GM19035 (cell line): Measurements from ENCODE around the gene ZMIZ2.
"Not testable (repeated sequence)": the region's sequence is repeated elsewhere in the genome, so short reads cannot be mapped to it uniquely, and the experiment has no call there.

Experiments
- ATAC-seq: cut with Tn5 transposase; IDR thresholded peaks from one replicate; pipeline ENCODE4 v1.9.1; 2021; ENCODE audit not compliant: unreplicated experiment

The ZMIZ2 gene, protein sequence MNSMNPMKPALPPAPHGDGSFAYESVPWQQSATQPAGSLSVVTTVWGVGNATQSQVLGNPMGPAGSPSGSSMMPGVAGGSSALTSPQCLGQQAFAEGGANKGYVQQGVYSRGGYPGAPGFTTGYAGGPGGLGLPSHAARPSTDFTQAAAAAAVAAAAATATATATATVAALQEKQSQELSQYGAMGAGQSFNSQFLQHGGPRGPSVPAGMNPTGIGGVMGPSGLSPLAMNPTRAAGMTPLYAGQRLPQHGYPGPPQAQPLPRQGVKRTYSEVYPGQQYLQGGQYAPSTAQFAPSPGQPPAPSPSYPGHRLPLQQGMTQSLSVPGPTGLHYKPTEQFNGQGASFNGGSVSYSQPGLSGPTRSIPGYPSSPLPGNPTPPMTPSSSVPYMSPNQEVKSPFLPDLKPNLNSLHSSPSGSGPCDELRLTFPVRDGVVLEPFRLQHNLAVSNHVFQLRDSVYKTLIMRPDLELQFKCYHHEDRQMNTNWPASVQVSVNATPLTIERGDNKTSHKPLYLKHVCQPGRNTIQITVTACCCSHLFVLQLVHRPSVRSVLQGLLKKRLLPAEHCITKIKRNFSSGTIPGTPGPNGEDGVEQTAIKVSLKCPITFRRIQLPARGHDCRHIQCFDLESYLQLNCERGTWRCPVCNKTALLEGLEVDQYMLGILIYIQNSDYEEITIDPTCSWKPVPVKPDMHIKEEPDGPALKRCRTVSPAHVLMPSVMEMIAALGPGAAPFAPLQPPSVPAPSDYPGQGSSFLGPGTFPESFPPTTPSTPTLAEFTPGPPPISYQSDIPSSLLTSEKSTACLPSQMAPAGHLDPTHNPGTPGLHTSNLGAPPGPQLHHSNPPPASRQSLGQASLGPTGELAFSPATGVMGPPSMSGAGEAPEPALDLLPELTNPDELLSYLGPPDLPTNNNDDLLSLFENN

DNA sequence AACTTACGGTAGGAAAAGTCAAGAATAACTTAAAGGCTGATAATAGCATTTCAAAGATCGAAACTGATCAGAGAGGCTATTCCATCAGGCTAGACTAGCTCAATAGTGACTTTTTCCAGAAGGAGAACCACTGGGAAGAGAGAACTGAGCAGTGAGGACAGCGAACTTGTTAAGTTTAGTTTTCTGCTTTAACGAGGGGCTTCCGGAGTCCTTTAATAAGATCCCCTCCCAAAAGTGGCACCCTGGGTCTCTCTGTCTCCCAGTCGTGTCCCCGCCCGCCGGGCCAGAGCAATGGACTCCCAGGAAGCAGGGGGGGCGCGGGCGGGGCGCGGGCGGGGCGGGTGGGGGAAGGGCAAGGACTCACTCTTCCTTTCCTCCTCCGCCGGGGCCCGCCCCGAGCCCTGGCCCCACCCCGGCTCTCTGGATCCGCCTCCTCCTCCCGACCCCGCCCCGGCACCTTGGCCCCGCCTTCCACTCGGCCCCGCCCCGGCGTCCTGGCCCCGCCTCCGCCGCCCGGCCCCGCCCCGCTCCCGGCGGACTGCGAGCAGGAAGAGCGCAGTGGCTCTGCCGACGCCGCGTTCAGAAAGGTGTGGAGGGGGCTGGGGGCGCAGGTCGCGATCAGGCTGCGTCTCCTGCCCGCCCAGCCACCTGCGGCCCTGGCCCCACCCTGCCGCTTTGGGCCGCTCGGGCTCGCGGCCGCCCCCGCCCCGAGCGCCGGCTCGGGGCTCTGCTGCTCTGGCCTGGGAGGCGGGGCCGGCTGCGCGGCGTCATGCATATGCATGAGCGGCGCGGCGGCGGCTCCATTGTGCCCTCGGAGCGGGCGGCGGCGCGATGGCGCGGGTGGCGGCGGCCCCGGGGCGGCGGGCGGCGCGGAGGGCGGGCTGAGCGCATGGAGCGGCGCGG is at the start of gene ZMIZ2:
Gene ZMIZ2, plus strand, starts transcription at position 803 of the 903 bp plus-strand sequence. CDS start 7,403 bp downstream, outside the sequence.
- ATAC-seq = peak; percentile 72

DNA sequence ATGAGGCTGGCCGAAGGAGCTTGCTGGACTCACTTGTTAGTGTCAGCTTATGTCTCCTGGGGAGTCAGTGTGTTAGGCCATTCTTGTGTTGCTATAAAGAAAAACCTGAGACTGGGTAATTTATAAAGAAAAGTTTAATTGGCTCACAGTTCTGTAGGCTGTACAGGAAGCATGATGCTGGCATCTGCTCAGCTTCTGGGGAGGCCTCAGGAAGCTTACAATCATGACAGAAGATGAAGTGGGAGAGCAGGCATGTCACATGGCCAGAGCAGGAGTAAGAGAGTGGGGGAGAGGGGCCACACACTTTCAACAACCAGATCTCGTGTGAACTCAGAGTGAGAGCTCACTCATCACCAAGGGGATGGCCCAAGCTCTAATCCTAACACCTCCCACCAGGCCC is 49.0 kb upstream of the ZMIZ2 start:
- ATAC-seq = not testable (repeated sequence)

DNA sequence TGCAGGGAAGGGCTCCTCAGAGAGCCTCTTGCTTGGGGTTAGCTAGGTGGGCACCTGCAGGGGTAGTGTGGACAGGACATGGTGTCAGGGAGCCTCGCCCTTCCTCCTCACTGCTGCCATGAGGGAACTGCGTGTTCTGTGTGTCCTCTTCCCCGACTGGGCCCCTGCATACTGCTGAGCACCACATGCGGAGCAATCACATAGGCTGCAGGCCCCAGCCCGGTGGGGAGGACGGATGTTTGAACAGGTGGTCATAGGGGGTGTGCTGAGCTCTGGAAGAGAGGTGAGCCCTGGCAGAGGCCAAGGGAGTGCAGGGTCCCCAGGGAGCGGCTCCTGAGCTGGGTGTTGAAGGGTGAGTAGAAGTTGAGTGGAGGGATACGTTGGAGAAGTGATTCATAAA is 48.3 kb upstream of the ZMIZ2 start:
- no peak for ATAC-seq

DNA sequence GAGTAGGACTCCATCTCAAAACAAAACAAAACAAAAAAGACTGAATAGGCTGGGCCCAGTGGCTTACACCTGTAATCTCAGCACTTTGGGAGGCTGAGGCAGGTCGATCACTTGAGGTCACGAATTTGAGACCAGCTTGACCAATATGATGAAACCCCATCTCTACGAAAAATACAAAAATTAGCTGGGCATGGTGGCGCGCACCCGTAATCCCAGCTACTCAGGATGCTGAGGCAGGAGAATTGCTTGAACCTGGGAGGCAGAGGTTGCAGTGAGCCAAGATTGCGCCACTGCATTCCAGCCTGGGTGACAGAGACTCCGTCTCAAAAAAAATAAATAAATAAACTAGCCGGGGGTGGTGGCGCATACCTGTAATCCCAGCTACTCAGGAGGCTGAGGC is 45.3 kb upstream of the ZMIZ2 start:
- ATAC-seq = not testable (repeated sequence)

DNA sequence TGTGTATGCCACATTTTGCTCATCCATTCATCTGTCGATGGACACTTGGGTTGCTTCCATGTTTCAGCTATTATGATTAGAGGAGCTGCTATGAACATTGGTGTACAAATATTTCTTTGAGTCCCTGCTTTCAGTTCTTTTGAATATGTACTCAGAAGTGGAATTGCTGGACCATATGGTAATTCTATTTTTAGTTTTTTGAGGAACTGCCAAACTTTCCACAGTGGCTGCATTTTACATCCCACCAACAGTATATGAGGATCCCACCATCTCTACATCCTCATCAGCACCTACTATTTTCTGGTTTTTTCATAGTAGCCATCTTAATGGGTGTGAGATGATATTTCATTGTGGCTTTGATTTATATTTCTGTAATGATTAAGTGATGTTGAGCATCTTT is 44.7 kb upstream of the ZMIZ2 start:
- ATAC-seq = no peak

DNA sequence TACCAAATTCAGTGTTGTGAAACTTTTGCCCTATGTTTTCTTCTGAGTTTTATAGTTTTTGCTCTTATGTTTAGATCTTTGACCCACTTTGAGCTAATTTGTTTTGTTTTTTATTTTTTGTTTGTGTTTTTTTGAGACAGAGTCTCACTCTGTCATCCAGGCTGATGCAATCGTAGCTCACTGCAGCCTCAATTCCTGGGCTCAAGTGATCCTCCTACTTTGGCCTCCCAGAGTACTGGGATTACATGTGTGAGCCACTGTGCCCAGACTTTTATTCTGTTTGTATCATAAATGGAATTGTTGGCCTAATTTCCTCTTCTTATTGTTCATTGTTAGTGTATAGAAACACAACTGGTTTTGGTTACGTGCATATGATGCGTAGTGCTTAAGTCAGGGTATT is 43.2 kb upstream of the ZMIZ2 start:
- ATAC-seq = no peak

DNA sequence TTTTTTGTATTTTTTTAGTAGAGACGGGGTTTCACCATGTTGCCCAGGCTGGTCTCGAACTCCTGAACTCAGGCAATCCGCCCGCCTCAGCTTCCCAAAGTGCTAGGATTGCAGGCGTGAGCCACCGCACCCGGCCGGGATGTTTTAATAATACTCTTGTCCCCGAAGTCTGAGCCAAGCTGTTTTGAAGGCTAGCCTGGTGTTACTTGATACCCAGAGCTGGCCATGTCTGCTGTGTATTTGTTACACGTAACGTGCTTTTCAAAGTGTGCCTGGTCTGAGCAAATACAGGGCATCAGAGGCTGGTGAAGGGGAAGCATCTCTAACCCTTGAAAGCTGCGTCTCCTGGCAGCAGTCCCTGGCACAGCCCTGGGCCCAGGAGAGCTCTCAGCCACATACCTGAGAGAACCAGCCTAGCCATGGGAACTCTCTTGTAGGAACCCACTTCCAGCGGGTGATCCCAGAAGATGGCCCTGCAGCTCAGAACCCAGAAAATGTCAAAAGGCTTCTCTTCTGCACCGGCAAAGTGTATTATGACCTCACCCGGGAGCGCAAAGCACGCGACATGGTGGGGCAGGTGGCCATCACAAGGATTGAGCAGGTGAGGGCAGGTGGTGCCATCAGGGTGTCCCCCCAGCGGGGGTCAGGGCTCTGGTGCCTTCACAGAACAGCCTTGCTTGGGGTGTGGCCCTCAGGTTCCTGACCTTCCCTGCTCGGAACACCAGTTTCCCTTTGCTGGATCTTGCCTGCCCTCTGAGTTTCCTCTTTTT is 41.7 kb upstream of the ZMIZ2 start:
- no peak for ATAC-seq

DNA sequence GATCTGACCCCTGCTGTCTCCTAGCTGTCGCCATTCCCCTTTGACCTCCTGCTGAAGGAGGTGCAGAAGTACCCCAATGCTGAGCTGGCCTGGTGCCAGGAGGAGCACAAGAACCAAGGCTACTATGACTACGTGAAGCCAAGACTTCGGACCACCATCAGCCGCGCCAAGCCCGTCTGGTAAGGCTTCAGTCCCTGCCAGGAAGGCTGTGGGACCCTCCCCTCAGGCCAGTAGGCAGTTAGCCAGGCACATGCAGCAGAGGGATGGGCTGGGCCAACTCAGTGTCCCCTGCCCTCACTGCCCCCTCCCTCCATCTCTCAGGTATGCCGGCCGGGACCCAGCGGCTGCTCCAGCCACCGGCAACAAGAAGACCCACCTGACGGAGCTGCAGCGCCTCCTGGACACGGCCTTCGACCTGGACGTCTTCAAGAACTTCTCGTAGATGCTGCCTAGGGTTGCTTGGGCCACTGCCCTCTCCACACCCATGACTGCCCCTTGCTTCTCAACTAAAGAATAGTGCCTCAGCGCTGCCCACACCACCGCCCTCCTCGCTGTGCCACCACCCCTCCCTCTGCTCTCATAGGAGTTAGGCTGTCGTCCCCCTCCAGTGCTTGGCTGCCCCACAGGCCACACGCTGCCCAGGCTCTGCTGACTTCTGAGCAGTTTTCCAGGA is 41.0 kb upstream of the ZMIZ2 start:
- ATAC-seq = no peak

DNA sequence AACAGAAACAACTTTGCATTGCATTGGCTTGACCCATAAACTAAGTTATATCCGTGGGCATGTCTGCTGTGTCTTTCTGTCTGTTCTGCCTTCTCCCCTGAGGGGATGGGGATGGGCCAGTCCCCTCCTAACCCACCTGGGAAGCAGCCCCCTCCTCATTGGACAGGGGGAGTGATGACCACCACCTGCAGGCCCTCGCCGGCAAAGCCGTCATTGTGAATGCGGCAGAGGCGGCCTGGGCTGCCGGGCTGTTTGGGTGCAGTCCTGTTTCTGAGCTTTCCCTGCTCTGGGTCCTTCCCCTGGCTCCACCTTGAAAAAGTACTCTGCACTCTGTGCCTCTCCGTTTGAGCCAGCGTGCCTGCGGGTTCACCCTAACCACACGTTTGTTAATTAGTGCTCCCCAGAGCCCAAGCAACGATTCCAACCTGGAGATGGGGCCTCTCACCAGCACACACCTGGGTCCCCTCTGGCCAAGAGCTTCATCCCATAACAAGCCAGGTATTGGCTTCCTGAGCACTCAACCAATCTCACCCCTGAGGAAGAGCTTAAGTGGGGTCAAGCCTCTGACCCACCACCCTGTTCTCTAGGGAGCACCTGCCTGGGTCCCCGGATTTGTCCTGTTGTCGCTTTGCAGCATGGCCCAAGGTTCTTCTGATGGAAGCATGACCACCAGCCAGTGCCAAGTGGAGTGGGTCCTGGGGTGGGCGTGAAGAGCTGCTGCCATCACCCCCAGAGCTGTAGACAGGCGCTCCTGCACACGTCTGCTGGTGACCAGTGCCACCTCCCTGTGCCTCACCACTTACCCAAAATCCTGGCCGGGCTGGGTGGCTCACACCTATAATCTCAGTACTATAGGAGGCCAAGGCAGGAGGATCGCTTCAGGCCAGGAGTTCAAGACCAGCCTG is 39.4 kb upstream of the ZMIZ2 start:
- no peak for ATAC-seq

DNA sequence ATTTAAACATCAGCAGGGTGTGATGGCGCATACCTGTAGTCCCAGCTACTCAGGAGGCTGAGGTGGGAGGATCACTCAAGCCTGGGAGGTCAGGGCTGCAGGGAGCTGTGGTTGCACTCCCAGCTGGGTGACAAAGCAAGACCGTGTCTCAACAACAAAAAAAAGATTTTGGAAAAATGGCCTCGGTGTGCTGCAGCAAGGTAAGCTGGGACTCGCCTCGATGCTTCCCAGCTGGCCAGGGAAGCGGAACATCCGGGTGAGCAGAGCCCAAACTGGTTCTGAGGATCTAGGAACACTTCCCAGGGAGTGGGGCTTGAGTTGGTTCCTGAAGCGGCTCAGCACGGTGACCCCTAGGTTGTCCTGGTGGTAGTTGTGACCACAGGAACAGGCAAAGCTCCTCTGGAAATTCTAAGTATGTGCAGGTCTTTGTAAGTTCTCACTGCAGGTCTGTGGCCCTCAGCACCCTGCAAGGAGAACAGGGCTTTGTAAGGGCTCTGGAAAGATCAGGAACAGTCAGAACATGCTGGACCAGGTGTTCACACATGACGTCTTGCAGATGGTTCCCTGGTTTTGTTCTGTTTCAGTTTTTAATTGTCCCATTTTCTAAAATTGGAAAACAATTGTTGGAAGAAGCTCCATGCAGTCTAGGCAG is 38.6 kb upstream of the ZMIZ2 start:
- ATAC-seq = no peak

DNA sequence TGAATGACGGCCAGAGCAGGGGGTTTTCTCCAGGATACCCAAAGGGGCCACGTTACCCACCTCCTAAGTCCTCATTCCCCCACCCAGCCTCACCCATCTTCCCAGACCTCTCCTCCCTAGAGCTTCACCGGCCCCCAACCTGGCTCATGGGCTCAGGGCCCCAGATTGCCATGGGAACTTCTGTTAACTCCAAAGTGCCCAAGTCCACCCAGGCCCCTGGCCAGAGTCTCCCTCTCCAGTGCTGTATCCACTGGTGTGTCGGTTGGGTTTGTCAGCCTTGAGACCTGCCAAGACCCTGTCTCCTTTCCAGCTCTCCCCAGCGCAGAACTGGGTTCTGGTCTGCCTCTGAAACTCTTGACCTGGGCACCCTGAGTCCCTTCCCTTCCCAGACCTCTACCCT is 37.1 kb upstream of the ZMIZ2 start:
- ATAC-seq = no peak

DNA sequence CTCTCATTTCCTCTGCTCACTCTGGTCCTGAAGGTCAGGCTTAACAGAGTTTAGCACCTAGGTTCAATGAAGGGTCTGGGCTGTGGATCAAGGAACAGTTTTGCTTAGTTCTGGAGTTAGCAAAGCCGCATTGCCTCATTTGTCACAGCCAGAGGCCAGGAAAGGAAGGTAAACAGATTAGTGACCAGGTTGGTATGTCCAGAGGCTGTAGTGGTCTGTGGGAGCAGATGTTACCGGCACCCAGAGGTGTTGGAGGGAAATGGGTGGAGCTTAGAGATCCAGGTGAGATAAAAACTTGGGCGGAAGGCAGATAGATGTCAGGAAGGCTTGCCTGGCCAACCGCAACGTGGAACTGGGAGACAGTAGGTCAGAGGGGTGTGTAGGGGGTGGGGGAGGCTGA is 36.6 kb upstream of the ZMIZ2 start:
- no peak for ATAC-seq

DNA sequence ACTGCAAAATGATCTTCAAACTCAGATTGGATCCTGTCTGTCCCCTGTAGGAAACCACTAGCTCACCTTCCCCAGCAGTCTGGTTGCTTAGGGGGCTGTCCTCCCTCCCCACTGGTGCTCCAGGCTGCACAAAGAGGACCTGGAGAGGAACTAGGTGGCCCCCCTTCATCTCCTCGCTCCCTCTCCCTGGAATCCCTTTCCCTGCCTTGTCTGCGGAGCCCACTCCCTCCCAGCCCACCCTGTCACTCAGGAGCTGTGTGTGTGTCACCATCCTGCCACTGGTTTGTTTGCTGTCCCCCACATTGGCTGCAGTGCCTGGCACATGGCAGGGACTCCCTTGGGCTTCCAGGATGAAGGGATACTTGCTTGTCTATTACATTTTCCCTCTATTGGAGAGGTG is 35.5 kb upstream of the ZMIZ2 start:
- no peak for ATAC-seq

DNA sequence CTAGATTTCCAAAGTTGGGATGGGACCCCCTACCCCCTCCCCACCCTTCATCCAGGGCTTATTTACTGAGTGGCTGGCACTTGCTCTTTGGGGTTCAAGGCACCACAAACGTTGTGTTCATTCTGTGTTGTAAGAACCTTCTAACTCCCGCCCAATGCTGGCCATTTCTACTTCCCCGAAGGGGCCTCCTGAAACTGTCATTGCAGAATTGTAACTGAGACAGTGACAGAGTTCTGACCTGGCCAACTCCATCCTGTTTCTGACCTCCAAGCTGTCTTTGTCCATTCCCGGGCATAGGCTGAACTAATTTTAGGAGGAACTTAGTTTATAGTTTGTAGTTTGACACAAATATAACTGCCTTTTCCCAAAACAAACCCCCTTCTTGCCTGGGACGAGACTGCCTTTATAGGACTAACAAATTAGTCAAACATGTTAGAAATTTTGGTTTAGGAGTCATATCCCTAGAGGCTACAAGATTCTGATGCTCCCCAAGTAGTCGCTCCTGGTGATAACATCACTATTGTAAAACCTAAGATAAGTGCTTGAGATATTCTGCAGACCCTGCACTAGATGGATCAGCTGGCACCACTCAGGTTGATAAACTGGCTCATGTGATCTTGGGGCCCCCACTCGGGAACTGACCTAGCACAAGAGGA is 34.8 kb upstream of the ZMIZ2 start:
- ATAC-seq = no peak

DNA sequence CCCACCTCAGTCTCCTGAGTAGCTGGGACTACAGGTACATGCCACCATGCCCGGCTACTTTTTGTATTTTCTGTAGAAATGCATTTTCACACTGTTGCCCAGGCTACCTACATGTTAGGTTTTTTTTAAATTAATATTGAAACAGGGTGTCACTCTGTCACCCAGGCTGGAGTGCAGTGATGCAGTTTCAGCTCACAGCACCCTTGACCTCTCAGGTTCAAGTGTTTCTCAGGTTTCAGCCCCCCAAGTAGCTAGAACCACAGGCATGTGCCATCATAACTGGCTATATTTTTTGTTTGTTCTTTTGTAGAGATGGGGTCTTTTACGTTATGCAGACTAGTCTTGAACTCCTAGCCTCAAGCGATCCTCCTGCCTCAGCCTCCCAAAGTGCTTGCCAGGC is 32.4 kb upstream of the ZMIZ2 start:
- ATAC-seq = no peak

DNA sequence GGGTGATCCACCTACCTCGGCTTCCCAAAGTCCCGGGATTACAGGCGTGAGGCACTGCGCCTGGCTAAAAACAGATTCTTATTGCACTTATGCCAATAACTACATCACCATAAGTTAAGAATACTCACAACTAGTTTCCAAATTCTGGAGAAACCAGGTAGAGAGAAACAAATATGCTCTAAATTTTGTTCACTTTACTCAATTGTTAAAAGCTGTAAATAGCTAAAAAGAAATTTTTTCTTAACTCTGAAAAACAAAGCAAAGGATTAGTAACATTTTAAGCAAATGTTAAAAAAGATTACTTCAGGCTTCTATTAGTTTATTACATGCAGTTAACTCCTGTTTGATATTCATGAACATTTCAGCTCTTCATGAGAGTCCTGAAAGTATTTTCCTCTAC is 28.3 kb upstream of the ZMIZ2 start:
- ATAC-seq = no peak

DNA sequence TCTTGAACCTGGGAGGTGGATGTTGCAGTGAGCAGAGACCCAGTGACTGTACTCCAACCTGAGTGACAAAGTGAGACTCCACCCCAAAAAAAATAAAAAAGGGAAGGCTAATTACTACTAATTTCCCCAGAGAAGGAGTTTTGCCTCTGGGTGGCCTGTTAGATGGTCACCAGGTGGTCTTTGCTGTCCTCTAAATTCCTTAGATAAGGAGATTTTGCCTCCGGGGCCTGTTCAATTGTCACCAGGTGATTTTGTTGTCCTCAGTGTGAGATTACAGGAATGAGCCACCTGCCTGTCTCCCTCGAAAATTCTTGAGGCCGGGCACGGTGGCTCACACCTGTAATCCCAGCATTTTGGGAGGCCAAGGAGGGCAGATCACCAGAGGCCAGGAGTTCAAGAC is 24.4 kb upstream of the ZMIZ2 start:
- ATAC-seq = no peak

DNA sequence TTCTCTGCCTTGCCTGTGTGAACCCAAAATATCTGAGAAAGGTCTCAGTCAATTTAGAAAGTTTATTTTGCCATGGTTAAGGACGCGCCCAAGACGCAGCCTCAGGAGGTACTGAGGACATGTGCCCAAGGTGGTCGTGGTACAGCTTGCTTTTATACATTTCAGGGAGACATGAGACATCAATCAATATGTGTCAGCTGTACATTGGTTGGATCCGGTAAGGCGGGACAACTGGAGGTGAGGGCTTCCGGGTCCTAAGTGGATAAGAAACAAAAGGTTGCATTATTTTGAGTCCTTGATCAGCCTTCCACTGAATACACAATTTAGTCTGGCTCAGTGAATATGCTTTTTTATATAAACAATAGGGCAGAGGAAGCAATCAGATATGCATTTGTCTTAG is 22.4 kb upstream of the ZMIZ2 start:
- ATAC-seq = not testable (repeated sequence)
